GM12801 (cell line): ENCODE data around the gene RPL26.

Experiments
- CTCF ChIP-seq: IDR thresholded peaks from one replicate; pipeline ENCODE4 v1.5.1; 2011; ENCODE audit warnings: control low read depth; ENCODE audit not compliant: insufficient read length; ENCODE audit errors: extremely low read depth

Gene RPL26

DNA sequence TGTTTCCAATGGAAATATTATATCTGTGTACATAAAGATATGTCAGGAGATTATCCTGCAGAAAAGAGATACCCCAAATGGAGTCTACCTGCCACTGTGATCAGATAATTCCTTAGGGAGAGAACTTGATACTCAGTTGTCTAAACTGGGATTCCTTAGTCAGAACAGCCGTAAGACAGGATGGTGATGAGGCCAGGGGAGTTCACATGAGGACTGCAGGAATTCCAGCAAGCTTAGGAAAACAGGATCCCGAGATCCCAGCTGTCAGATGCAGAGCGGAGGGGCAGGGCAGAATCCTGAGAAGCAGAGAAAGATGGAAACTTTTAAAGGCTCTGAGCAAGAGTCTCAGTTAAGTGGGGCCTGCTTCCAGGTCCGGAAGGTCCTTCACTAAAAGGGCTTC is 11.2 kb downstream of the RPL26 start:
- no peak for TF ChIP-seq CTCF

GRCh38 chr17:8369944-8370343 is 13.0 kb downstream of the RPL26 start:
- no peak for TF ChIP-seq CTCF

DNA sequence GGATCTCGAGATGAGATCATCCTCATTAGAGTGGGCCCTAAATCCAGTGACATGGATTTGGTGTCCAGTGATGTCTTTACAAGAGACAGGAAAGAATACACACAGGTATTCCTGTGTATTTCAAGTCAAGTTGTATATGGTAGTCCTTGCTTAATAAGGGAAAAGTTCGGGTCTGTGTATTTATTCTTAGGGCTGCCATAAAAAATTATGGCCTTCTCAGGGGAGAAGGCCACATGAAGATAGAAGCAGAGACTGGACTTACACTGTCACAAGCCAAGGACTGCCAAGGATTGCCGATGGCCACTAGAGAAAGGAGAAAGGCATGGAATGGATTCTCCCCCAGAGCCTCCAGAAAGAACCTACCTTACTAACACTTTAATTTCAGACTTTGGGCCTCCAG is 14.8 kb downstream of the RPL26 start:
- TF ChIP-seq CTCF: no peak

DNA sequence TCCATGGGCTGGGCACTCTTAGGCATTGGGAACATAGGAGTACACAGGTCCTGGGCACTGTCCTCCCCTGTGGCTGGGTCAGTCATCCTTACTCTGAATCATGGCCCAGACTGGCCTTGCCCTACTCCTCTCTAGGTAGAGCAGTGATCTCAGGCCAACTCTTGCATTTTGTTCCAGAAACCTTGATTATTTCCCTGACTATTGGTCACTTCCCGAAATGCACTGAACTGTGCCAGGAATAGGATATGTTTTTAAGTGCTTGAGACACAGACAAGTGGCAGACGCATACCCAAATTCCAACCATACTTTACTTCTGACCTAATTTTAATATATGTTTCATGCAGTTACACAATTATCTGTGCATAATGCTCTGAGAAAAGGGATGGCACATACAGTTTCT is 16.8 kb downstream of the RPL26 start:
- TF ChIP-seq CTCF: no peak

GRCh38 chr17:8365143-8365542 is 17.9 kb downstream of the RPL26 start:
- no peak for TF ChIP-seq CTCF

- no peak for TF ChIP-seq CTCF
Observed at GRCh38 chr17:8362651-8363332, 20.2 kb downstream of the RPL26 start.

DNA sequence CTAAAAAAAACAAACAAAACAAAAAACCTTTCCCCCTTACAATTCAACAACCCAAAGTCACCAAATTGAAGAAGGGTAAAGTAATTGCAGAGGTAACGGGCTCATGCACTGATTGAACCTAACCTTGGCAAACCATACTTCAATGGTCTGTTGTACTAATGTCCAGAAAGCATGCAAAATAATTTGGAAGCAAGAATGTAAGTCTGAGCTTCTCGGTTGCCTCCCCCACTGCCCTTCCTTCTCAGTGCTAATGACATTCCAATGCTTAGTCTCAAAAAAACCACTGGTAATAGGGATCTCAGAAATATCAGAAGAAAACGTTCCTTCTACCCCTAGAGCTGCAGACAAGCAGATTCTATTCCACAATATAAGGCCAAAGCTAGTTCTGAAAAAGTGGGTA is 22.2 kb downstream of the RPL26 start:
- no peak for TF ChIP-seq CTCF

DNA sequence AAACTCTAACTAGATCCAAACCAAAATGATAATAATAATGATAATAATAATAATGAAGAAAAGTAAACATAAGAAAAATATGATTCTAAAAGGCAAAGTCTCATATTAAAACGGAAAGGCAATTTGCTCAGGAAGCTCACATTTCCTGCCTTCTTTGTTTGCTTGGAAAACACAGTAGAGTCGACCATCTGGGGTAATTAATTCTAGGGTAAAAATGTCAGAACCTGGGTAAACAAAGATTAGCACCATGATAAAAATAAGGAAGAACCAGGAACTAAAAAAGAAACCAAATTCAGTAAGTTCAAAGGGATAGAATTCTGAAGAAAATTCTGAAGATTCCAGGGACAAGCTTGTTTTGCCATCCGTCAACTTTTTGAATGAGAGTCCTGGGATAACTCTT is 22.7 kb downstream of the RPL26 start:
- TF ChIP-seq CTCF: no peak
